Prostate gland (tissue), 2 donors: ENCODE results near the gene GNA14.
"Not testable (repeated sequence)": the region's sequence is repeated elsewhere in the genome, so short reads cannot be mapped to it uniquely, and the experiment has no call there.

Experiments used
- POLR2AphosphoS5 ChIP-seq: sonication (generic); formaldehyde crosslinking; IDR thresholded peaks from one replicate; pipeline ENCODE4 v1.6.1; 2017; ENCODE audit warnings: antibody characterized with exemption
- TF ChIP-seq, protein P1 (sequence below), 4 experiments: fragments of 200-600 bp in 2 of 4; fragments of 450-650 bp in 2 of 4; sonication (generic) in 2 of 4; IDR thresholded peaks; 1 replicate in 3 of 4; 2 replicates in 1 of 4; pipeline ENCODE4 v1.5.1; 2016 to 2019; ENCODE audit warnings: antibody characterized with exemption in 4 of 4, mild to moderate bottlenecking in 2 of 4, moderate library complexity in 2 of 4

DNA sequence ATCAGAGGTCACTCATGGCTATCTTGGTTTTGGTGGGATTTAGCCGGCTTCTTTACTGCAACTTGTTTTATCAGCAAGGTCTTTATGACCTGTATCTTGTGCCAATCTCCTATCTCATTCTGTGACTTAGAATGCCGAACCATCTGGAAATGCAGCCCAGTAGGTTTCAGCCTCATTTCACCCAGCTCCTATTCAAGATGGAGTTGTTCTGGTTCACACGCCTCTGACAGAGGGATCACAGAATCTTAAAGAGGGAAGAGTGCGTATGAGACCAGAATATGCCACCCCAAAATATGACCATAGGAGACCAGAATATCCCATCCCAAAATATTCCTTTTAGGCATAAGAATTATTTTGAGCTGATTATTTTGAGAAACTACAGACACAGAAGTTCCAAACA, 63.2 kb downstream of the GNA14 start:
- not testable (repeated sequence) for TF ChIP-seq POLR2AphosphoS5
- TF ChIP-seq, protein P1, sequence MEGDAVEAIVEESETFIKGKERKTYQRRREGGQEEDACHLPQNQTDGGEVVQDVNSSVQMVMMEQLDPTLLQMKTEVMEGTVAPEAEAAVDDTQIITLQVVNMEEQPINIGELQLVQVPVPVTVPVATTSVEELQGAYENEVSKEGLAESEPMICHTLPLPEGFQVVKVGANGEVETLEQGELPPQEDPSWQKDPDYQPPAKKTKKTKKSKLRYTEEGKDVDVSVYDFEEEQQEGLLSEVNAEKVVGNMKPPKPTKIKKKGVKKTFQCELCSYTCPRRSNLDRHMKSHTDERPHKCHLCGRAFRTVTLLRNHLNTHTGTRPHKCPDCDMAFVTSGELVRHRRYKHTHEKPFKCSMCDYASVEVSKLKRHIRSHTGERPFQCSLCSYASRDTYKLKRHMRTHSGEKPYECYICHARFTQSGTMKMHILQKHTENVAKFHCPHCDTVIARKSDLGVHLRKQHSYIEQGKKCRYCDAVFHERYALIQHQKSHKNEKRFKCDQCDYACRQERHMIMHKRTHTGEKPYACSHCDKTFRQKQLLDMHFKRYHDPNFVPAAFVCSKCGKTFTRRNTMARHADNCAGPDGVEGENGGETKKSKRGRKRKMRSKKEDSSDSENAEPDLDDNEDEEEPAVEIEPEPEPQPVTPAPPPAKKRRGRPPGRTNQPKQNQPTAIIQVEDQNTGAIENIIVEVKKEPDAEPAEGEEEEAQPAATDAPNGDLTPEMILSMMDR (IDR thresholded peaks at IDR 0.05): not testable (repeated sequence)
